A673 (cell line): ENCODE measurements around the gene BID.

Experiments
- CTCF ChIP-seq: fragments of 300-800, 200-600 bp; sonication (generic); conservative IDR thresholded peaks from 2 replicates; pipeline ENCODE4 v1.5.1; 2017; ENCODE audit warnings: low read depth, mild to moderate bottlenecking, antibody characterized with exemption, low read length, moderate library complexity, mixed read lengths
- EZH2 ChIP-seq: fragments of 200-600 bp; sonication (generic); IDR thresholded peaks from 2 replicates; pipeline ENCODE4 v1.6.1; 2017; ENCODE audit warnings: borderline replicate concordance, low read depth, mild to moderate bottlenecking, mixed read lengths, antibody characterized with exemption, low read length; ENCODE audit not compliant: poor library complexity, severe bottlenecking

- TF ChIP-seq EZH2, result no peak
- TF ChIP-seq CTCF, result no peak
Observed at GRCh38 chr22:17797721-17798559, 23.7 kb upstream of the BID start.
